ENCODE data around the gene KIF4B. TPM values are rescaled to one million over a fixed set of nuclear protein-coding genes. Genes with fewer than 3 reads are reported as not detected.

KIF4B gene
- total and polyA plus RNA-seq, 2 of the 8 experiments (the other 6 are each of a cell fraction or from before 2014, with no cell fraction given), result 0.02 to 0.15 TPM

DNA sequence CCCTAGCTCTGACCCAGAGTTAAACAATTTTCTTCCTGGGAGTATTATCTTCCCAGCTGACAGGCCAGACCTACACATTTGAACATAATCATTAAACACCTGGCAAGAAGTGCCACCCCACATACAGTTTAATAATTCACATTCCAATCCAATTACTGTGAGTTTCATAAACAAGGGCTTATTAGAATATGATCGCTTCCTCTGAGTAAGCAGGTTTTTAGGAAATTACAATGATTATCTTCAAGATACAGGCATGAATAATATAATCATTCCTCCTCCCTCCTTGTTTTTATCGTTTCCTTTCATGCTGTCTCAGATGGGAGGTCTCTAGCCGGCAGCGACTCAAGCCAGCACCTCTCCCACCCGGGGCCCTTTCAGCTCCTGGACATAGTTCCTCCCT lies 15.8 kb upstream of the KIF4B start:
- Histone ChIP-seq H3K4me1 (replicated peaks in 1 of 4; ENCODE audit: control insufficient read depth in 3 of 4, insufficient read depth in 4 of 4, low read length in 3 of 4) (no peaks in the 10 kb centered on the region; a peak in 1 of 7 replicates), H2AFZ (ENCODE audit: low read length) (no peak overlapping the region), H2BK120ac (replicated peaks; ENCODE audit: low read depth, low read length) (no peak overlapping the region), H3K9ac (replicated peaks in 1 of 4; ENCODE audit: extremely low read depth in 1 of 4, low read depth in 3 of 4, low read length in 3 of 4) (no peak overlapping the region), H3K18ac (ENCODE audit: extremely low read depth, low read length) (no peak overlapping the region), H2AK5ac (ENCODE audit: low read depth, low read length) (no peak overlapping the region), H3K27ac (ENCODE audit: low read depth, low read length) (no peak overlapping the region), H3K4me2 (ENCODE audit: insufficient read depth in 1 of 2, low read depth in 2 of 2, low read length in 2 of 2) (no peak overlapping the region), H4K20me1 (replicated peaks in 1 of 2; ENCODE audit: control insufficient read depth in 1 of 2, insufficient read depth in 2 of 2, low read length in 2 of 2) (no peaks in the 10 kb centered on the region), H2BK20ac (ENCODE audit: low read length) (no peak overlapping the region), H3K79me1 (ENCODE audit: low read depth, low read length) (no peaks in the 10 kb centered on the region), H3K9me3 (ENCODE audit: insufficient read depth in 2 of 2, low read depth in 1 of 2, low read length in 1 of 2) (no peaks in the 10 kb centered on the region), H3K56ac (replicated peaks; ENCODE audit: insufficient read length, low read depth, low read length) (no peak overlapping the region), H3K4me3 (ENCODE audit: extremely low read depth in 1 of 4, insufficient read depth in 2 of 4, low read depth in 3 of 4, low read length in 4 of 4) (no peak overlapping the region), H3K27me3 (replicated peaks in 1 of 4; ENCODE audit: control insufficient read depth in 3 of 4, extremely low read depth in 1 of 4, insufficient read depth in 3 of 4, low read length in 3 of 4) (no peaks in the 10 kb centered on the region), H3K14ac (ENCODE audit: insufficient read length) (no peak overlapping the region), H3K36me3 (ENCODE audit: control insufficient read depth in 2 of 4, insufficient read depth in 4 of 4, low read length in 3 of 4) (no peaks in the 10 kb centered on the region), H2BK15ac (ENCODE audit: low read length) (no peak overlapping the region), H4K8ac (ENCODE audit: extremely low read depth, insufficient read depth, low read length) (no peak overlapping the region), H2BK5ac (ENCODE audit: low read depth, low read length) (no peak overlapping the region), H2BK12ac (ENCODE audit: low read depth, low read length) (no peak overlapping the region), H4K5ac (ENCODE audit: insufficient read length, low read depth, low read length) (no peak overlapping the region), H3K79me2 (ENCODE audit: control insufficient read depth in 1 of 2, insufficient read depth in 2 of 2, low read length in 2 of 2) (no peaks in the 10 kb centered on the region), H4K91ac (replicated peaks; ENCODE audit: insufficient read length, low read length) (no peak overlapping the region), H3K4ac (replicated peaks; ENCODE audit: insufficient read length, low read depth, low read length) (no peak overlapping the region), H3K23ac (ENCODE audit: insufficient read length) (no peak overlapping the region), H3K23me2 (ENCODE audit: low read depth, low read length) (no peaks in the 10 kb centered on the region)
- no peak for FAIRE-seq
- 89% methylated on average over 5 of the region's 5 CpGs; no CpG with 5 or more reads in 1 of the 2 experiments for WGBS, 2 experiments (ENCODE audit: extremely low coverage in 1 of 2, insufficient coverage in 1 of 2, insufficient read length in 1 of 2, insufficient replicate concordance in 2 of 2, low coverage in 1 of 2, low lambda C conversion rate in 2 of 2, missing lambda C conversion rate in 1 of 2)
- no peak for DNase-seq (ENCODE audit: low read depth in 1 of 2, low spot score in 2 of 2)
- ChIA-PET POLR2A (ENCODE audit: partially characterized antibody) (no interaction called here), CTCF (ENCODE audit: partially characterized antibody) (interaction anchor here (1.1 to 25.5 kb wide), 5 partner anchors 8 to 52 kb away, joined by 4 to 471 read pairs (median 50); no protein-coding TSS in a partner anchor)
- TF ChIP-seq TEAD4 (IDR thresholded peaks at IDR 0.05; ENCODE audit: low read depth, low read length) (no peak), SUZ12 (IDR thresholded peaks at IDR 0.05; ENCODE audit: low read length) (no peak), JUN (IDR thresholded peaks at IDR 0.05; ENCODE audit: low read depth, low read length) (no peak), ZNF274 (IDR thresholded peaks at IDR 0.05; ENCODE audit: borderline replicate concordance, extremely low read depth, low read length) (no peak), SAP30 (IDR thresholded peaks at IDR 0.05; ENCODE audit: insufficient read depth, insufficient replicate concordance, low read length) (no peak), JUND (IDR thresholded peaks at IDR 0.05; ENCODE audit: low read length) (no peak), PHF8 (conservative IDR thresholded peaks at IDR 0.05; ENCODE audit: low read depth, low read length) (no peak), RXRA (IDR thresholded peaks at IDR 0.05; ENCODE audit: insufficient read depth, low read depth, low read length) (no peak), SP2 (IDR thresholded peaks at IDR 0.05; ENCODE audit: low read length) (no peak), GTF2F1 (IDR thresholded peaks at IDR 0.05; ENCODE audit: borderline replicate concordance, low read depth, low read length) (no peak), HDAC2 (IDR thresholded peaks at IDR 0.05; ENCODE audit: borderline replicate concordance in 1 of 2, low read depth in 2 of 2, low read length in 2 of 2) (no peak)
- TF ChIP-seq, protein P1, sequence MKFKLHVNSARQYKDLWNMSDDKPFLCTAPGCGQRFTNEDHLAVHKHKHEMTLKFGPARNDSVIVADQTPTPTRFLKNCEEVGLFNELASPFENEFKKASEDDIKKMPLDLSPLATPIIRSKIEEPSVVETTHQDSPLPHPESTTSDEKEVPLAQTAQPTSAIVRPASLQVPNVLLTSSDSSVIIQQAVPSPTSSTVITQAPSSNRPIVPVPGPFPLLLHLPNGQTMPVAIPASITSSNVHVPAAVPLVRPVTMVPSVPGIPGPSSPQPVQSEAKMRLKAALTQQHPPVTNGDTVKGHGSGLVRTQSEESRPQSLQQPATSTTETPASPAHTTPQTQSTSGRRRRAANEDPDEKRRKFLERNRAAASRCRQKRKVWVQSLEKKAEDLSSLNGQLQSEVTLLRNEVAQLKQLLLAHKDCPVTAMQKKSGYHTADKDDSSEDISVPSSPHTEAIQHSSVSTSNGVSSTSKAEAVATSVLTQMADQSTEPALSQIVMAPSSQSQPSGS (IDR thresholded peaks at IDR 0.05; ENCODE audit: low read length), result no peak

Data from H1 (cell line).